Pancreas (tissue), 10 donors: ENCODE measurements around the gene TNRC6C. TPM values are rescaled to one million over a fixed set of nuclear protein-coding genes. Genes with fewer than 3 reads are reported as not detected.

ENCODE experiments used
- ATAC-seq, 4 donors: fragments of 200-7000 bp; cut with Tn5 transposase; one replicate each; pipeline versions ENCODE4 v1.8.0 to v1.9.1; 2020; ENCODE audit warnings: mild to moderate bottlenecking in 4 of 4, moderate library complexity in 4 of 4
- DNase-seq, 6 donors: peaks; one replicate each; pipeline ENCODE4 v3.0.0-alpha.2; 2020
- FAIRE-seq: peaks from 2 replicates; lab custom pipeline; 2012; peaks lifted over from hg19 to GRCh38; lab: Jason Lieb, UNC
- H3K27ac ChIP-seq, 4 donors: fragments of 200-600 bp; sonication (generic); 1 replicate in 3 of 4; 2 replicates in 1 of 4; pipeline versions ENCODE4 v1.5.0 to v1.8.0; 2020
- H3K27me3 ChIP-seq, 4 donors: fragments of 200-600 bp; one replicate each; pipeline ENCODE4 v1.8.0; 2021
- H3K36me3 ChIP-seq, 3 donors: fragments of 200-600 bp; sonication (generic) in 1 of 3; one replicate each; pipeline versions ENCODE4 v1.5.0 to v1.8.0; 2020 to 2021
- H3K4me1 ChIP-seq, 3 donors: fragments of 200-600 bp; one replicate each; pipeline ENCODE4 v1.8.0; 2021
- H3K4me3 ChIP-seq, 4 donors: fragments of 200-600 bp; sonication (generic) in 2 of 4; one replicate each; pipeline versions ENCODE4 v1.5.0 to v1.8.0; 2020 to 2021
- H3K9me3 ChIP-seq, 4 donors: fragments of 200-600 bp; one replicate each; pipeline ENCODE4 v1.8.0; 2021
- CTCF ChIP-seq, 4 donors: fragments of 200-600 bp; sonication (generic) in 3 of 4; IDR thresholded peaks; one replicate each; pipeline versions ENCODE4 v1.5.0 to v1.8.0; 2021; ENCODE audit warnings: antibody characterized with exemption in 4 of 4
- WGBS, 2 donors: extraction: QIAGEN DNeasy Blood & Tissue Kit; methylation state at CpG; one replicate each; pipeline ENCODE4 v1.1.7; 2013; 5-methylcytosine and 5-hydroxymethylcytosine counted together
- intact Hi-C, 3 donors: fragments of 100-400 bp; cut with DNase I; formaldehyde crosslinking; loops; one replicate each; pipeline versions ENCODE4 v1.11.1 to v1.14.2; 2022
- polyA plus RNA-seq, 2 donors: library from polyadenylated mRNA; stranded (reverse); fragments of 200-250 nt; gene quantifications; one replicate each; pipeline ENCODE4 v1.2.3, GENCODE V29; 2013
- total RNA-seq, 6 donors: library from RNA; stranded (reverse); fragmentation: NEBNext Ultra II Directional in 4 of 6; extraction: Animal tissue kit (Norgen Biotek cat#: 25700) in 4 of 6; gene quantifications; one replicate each; pipeline versions ENCODE4 v1.2.1 to v1.2.4, GENCODE V29; 2021 to 2023
- donor health status: healthy with polysubstance abuse.
- donor health status: DM: no; HTN: no; CAD: no; lungs with moderate emphysema.
- donor health status: DM: no; HTN: no; CAD: no.
- donor health status: control.
- donor health status: control.
- donor health status: Bipolar disorder and iron deficiency.
- donor health status: DM: yes; HTN: yes; CAD: no.
- donor health status: DM: no; HTN: no; CAD: no.
- donor health status: DM: no; HTN: no; CAD: no.
- donor health status: DM: yes; HTN: yes; CAD: no.

The TNRC6C gene
- total and polyA plus RNA-seq, 8 donors, result 4.0 to 15.5 (median 7.7) TPM

GRCh38 chr17:78126895-78127238 lies 168.4 kb downstream of the TNRC6C start:
- Histone ChIP-seq H3K27me3 (no peaks in the 10 kb centered on the region), H3K4me3 (peak overlapping the region in 2 of 4 donors; percentile 64 to 81), H3K27ac (peak overlapping the region; percentile 46 to 77 (median 74)), H3K4me1 (peaks cover 0 to 8% (median 8%) of the 10 kb centered on the region in 3 donors), H3K9me3 (no peaks in the 10 kb centered on the region), H3K36me3 (peaks cover 0 to 8% (median 0%) of the 10 kb centered on the region in 3 donors)
- no peak for ATAC-seq
- no peak for TF ChIP-seq CTCF (IDR thresholded peaks at IDR 0.05)
- DNase-seq, result no peak
- intact Hi-C loops, result no loop called here
- WGBS, 2 donors, result 75 to 82% methylated on average over 6 of the region's 6 CpGs
- no peak for FAIRE-seq

GRCh38 chr17:78127239-78127887 lies 168.9 kb downstream of the TNRC6C start:
- intact Hi-C loops, result no loop called here
- DNase-seq (peak in 5 of 6 donors; percentile 55 to 89 (median 69)), ATAC-seq (peak; percentile 13 to 45 (median 24)), FAIRE-seq (no peak)
- Histone ChIP-seq H3K9me3 (no peaks in the 10 kb centered on the region), H3K4me1 (peaks cover 0 to 8% (median 8%) of the 10 kb centered on the region in 3 donors), H3K27me3 (no peaks in the 10 kb centered on the region), H3K36me3 (peaks cover 0 to 8% (median 0%) of the 10 kb centered on the region in 3 donors), H3K27ac (peak overlapping the region; percentile 46 to 77 (median 74)), H3K4me3 (peak overlapping the region; percentile 22 to 81 (median 56))
- TF ChIP-seq CTCF (IDR thresholded peaks at IDR 0.05), result no peak
- WGBS, 2 donors, result 17 to 28% methylated on average over 25 of the region's 25 CpGs

- Histone ChIP-seq H3K27me3 (no peaks in the 10 kb centered on the region), H3K36me3 (peaks cover 0 to 8% (median 0%) of the 10 kb centered on the region in 3 donors), H3K27ac (peak overlapping the region; percentile 46 to 77 (median 74)), H3K9me3 (no peaks in the 10 kb centered on the region), H3K4me3 (peak overlapping the region; percentile 22 to 81 (median 56)), H3K4me1 (peaks cover 0 to 8% (median 8%) of the 10 kb centered on the region in 3 donors)
- 1 to 2% methylated on average over 30 to 38 of the region's 39 CpGs for WGBS, 2 donors
- intact Hi-C loops, result no loop called here
- no peak for TF ChIP-seq CTCF (IDR thresholded peaks at IDR 0.05)
- no peak for FAIRE-seq
- ATAC-seq, result peak; percentile 53 to 64 (median 62)
- peak in 2 of 6 donors; percentile 69 to 87 for DNase-seq
Measured at GRCh38 chr17:78127888-78128550, 169.5 kb downstream of the TNRC6C start.

- H3K27me3 ChIP-seq, result no peaks in the 10 kb centered on the region
- peaks cover 0 to 7% (median 0%) of the 10 kb centered on the region in 3 donors for H3K36me3 ChIP-seq
- FAIRE-seq, result no peak
- WGBS, 2 donors, result 2 to 4% methylated on average over 21 to 47 of the region's 54 CpGs
- peak within 1 kb of the TSS; percentile 46 to 77 (median 74) for H3K27ac ChIP-seq
- H3K9me3 ChIP-seq, result no peaks in the 10 kb centered on the region
- intact Hi-C loops, result no loop called here
- no peak for TF ChIP-seq CTCF (IDR thresholded peaks at IDR 0.05)
- peak within 1 kb of the TSS; percentile 22 to 81 (median 56) for H3K4me3 ChIP-seq
- peak; percentile 69 to 79 (median 74) for ATAC-seq
- H3K4me1 ChIP-seq, result peaks cover 0 to 8% (median 8%) of the 10 kb centered on the region in 3 donors
- DNase-seq, result peak in 5 of 6 donors; percentile 68 to 84 (median 80)
Measured at GRCh38 chr17:78128551-78129350, 170.2 kb downstream of the TNRC6C start, which contains the start of gene TMC6. Gene TMC6 (minus strand): TSS chr17:78128755. CDS start chr17:78126832, 1,923 bp downstream.
